CD14-positive monocyte (primary cell): ENCODE results near the gene MFGE8. TPM values are rescaled to one million over a fixed set of nuclear protein-coding genes. Genes with fewer than 3 reads are reported as not detected.

ENCODE experiments used
- DNase-seq, 3 donors: peaks; one replicate each; pipeline ENCODE4 v3.0.0-alpha.2; 2011 to 2022
- H2AFZ ChIP-seq: 2 replicates; pipeline ENCODE4 v1.6.0; 2012; ENCODE audit warnings: mild to moderate bottlenecking, low read depth, low read length, inconsistent platforms; ENCODE audit not compliant: insufficient read depth, poor library complexity, severe bottlenecking
- H3K27ac ChIP-seq, 2 donors: 1 replicate in 1 of 2; 2 replicates in 1 of 2; pipeline ENCODE4 v1.5.1; 2012 to 2013; ENCODE audit warnings: low read length in 2 of 2, control low read depth in 1 of 2, inconsistent platforms in 1 of 2, low read depth in 1 of 2, mild to moderate bottlenecking in 1 of 2
- H3K27me3 ChIP-seq, 2 donors: one replicate each; pipeline versions ENCODE4 v1.6.0 to v1.6.1; 2011 to 2013; ENCODE audit warnings: low read length in 2 of 2; ENCODE audit not compliant: control insufficient read depth in 2 of 2, insufficient read depth in 2 of 2
- H3K36me3 ChIP-seq, 2 donors: replicated peaks in 1 of 2; 1 replicate in 1 of 2; 2 replicates in 1 of 2; pipeline versions ENCODE4 v1.5.1 to v1.6.1; 2012 to 2013; ENCODE audit warnings: low read length in 2 of 2, control low read depth in 1 of 2, inconsistent platforms in 1 of 2, mild to moderate bottlenecking in 1 of 2; ENCODE audit not compliant: insufficient read depth in 2 of 2, control insufficient read depth in 1 of 2
- H3K4me1 ChIP-seq, 2 donors: 1 replicate in 1 of 2; 2 replicates in 1 of 2; pipeline versions ENCODE4 v1.5.1 to v1.6.1; 2012 to 2013; ENCODE audit warnings: low read length in 2 of 2, control low read depth in 1 of 2, inconsistent platforms in 1 of 2, mild to moderate bottlenecking in 1 of 2, moderate library complexity in 1 of 2; ENCODE audit not compliant: insufficient read depth in 2 of 2, control insufficient read depth in 1 of 2
- H3K4me2 ChIP-seq: replicated peaks from 2 replicates; pipeline ENCODE3; 2012; ENCODE audit warnings: low read length, moderate library complexity, mild to moderate bottlenecking; ENCODE audit not compliant: poor library complexity, severe bottlenecking; ENCODE audit errors: extremely low read depth
- H3K4me3 ChIP-seq, 3 experiments: fragments of 200-600 bp in 1 of 3; sonication (generic) in 1 of 3; replicated peaks in 1 of 3; 1 replicate in 2 of 3; 2 replicates in 1 of 3; pipeline ENCODE4 v1.5.1; 2011 to 2013; ENCODE audit warnings: low read length in 3 of 3, mild to moderate bottlenecking in 3 of 3, control low read depth in 2 of 3, low read depth in 2 of 3, inconsistent platforms in 1 of 3, moderate library complexity in 1 of 3
- H3K79me2 ChIP-seq: 2 replicates; pipeline ENCODE4 v1.6.0; 2012; ENCODE audit warnings: mild to moderate bottlenecking, control low read depth, inconsistent platforms, low read length, moderate library complexity; ENCODE audit not compliant: insufficient read depth
- H3K9ac ChIP-seq: 2 replicates; pipeline ENCODE4 v1.6.0; 2017; ENCODE audit warnings: low read length, mild to moderate bottlenecking; ENCODE audit not compliant: insufficient read depth, poor library complexity, severe bottlenecking
- H3K9me3 ChIP-seq, 2 donors: replicated peaks in 1 of 2; 1 replicate in 1 of 2; 2 replicates in 1 of 2; pipeline versions ENCODE4 v1.5.1 to v1.6.1; 2012 to 2013; ENCODE audit warnings: low read length in 2 of 2, control low read depth in 1 of 2; ENCODE audit not compliant: control insufficient read depth in 1 of 2, insufficient read depth in 1 of 2
- H4K20me1 ChIP-seq: 2 replicates; pipeline ENCODE4 v1.6.0; 2012; ENCODE audit warnings: mild to moderate bottlenecking, low read length, control low read depth, moderate library complexity; ENCODE audit not compliant: insufficient read depth
- H3K27ac Mint-ChIP-seq, 7 donors: one replicate each; pipeline ENCODE4 v1.8.0; 2020; ENCODE audit warnings: mild to moderate bottlenecking in 7 of 7, mixed read lengths in 7 of 7, moderate library complexity in 6 of 7, inconsistent platforms in 2 of 7
- H3K27me3 Mint-ChIP-seq, 3 donors: one replicate each; pipeline ENCODE4 v1.8.0; 2021 to 2022; ENCODE audit warnings: low read depth in 3 of 3, mild to moderate bottlenecking in 3 of 3, mixed read lengths in 3 of 3, moderate library complexity in 3 of 3, inconsistent platforms in 1 of 3
- H3K36me3 Mint-ChIP-seq, 2 donors: one replicate each; pipeline ENCODE4 v1.8.0; 2020; ENCODE audit warnings: mixed read lengths in 2 of 2, inconsistent platforms in 1 of 2, mild to moderate bottlenecking in 1 of 2
- H3K4me1 Mint-ChIP-seq: one replicate; pipeline ENCODE4 v1.8.0; 2020; ENCODE audit warnings: mild to moderate bottlenecking, mixed read lengths
- H3K4me3 Mint-ChIP-seq, 2 donors: one replicate each; pipeline ENCODE4 v1.8.0; 2020; ENCODE audit warnings: mild to moderate bottlenecking in 2 of 2, mixed read lengths in 2 of 2, moderate library complexity in 1 of 2
- H3K9me3 Mint-ChIP-seq, 7 donors: one replicate each; pipeline ENCODE4 v1.8.0; 2020 to 2022; ENCODE audit warnings: mixed read lengths in 7 of 7, mild to moderate bottlenecking in 6 of 7, moderate library complexity in 6 of 7, inconsistent platforms in 2 of 7
- CTCF ChIP-seq: fragments of 200-600 bp; IDR thresholded peaks from one replicate; pipeline ENCODE4 v1.8.0; 2022; ENCODE audit warnings: antibody characterized with exemption, mild to moderate bottlenecking
- WGBS: methylation state at CpG from one replicate; pipeline ENCODE4 v1.1.5; 2013; ENCODE audit warnings: missing lambda C conversion rate; ENCODE audit not compliant: insufficient coverage; 5-methylcytosine and 5-hydroxymethylcytosine counted together
- intact Hi-C, 2 donors: fragments of 100-400 bp; cut with micrococcal nuclease; formaldehyde crosslinking; loops; one replicate each; pipeline versions ENCODE4 v1.15.0 to v1.15.1; 2023
- polyA plus RNA-seq, 3 donors: library from polyadenylated mRNA; depleted of rRNA in 1 of 3; unstranded in 2 of 3; stranded (reverse) in 1 of 3; fragments of 300-500 nt in 2 of 3; fragments of >200 nt in 1 of 3; fragmentation: Illumina TruSeq in 2 of 3; gene quantifications; 1 replicate in 2 of 3; 2 replicates in 1 of 3; pipeline ENCODE4 v1.2.3, GENCODE V29; 2012 to 2021

MFGE8 gene
- polyA plus RNA-seq, 3 donors, result 2.7 TPM; not detected in 2

DNA sequence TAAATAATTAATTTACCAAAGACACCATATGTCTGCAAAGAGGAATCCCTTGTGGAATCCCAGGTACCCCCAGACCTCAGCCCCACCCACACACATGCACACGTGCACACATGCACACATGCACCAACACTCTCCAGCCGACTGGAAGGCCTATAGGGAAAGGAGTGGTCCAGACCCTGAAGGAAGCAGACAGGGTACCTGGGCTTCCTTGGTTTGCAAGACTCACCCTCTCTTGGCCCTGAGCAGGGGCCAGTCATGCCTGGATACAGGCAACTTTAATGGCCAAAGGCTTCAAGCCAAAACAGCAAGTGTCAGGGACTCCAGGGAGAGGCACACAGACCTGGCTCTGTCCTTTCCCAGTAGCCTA is 8.9 kb downstream of the MFGE8 start:
- Histone ChIP-seq H3K4me1 (no peaks in the 10 kb centered on the region), H3K4me2 (no peak overlapping the region), H3K36me3 (no peaks in the 10 kb centered on the region), H3K9ac (no peak overlapping the region), H3K4me3 (no peak overlapping the region), H2AFZ (peak overlapping the region; percentile 35), H3K9me3 (no peaks in the 10 kb centered on the region), H4K20me1 (no peaks in the 10 kb centered on the region), H3K27ac (no peak overlapping the region), H3K79me2 (no peaks in the 10 kb centered on the region), H3K27me3 (no peaks in the 10 kb centered on the region)
- peaks cover 2% of the 10 kb centered on the region for H3K4me1 Mint-ChIP-seq
- H3K36me3 Mint-ChIP-seq, result no peaks in the 10 kb centered on the region
- H3K27ac Mint-ChIP-seq, result no peak overlapping the region
- no peak overlapping the region for H3K4me3 Mint-ChIP-seq
- intact Hi-C loops, result loop anchor here (2.0 to 10.0 kb wide), 3 partner anchors 111 to 273 kb away; no protein-coding TSS in a partner anchor
- no peaks in the 10 kb centered on the region for H3K9me3 Mint-ChIP-seq
- peaks cover 0 to 2% (median 0%) of the 10 kb centered on the region in 3 donors for H3K27me3 Mint-ChIP-seq
- no peak for DNase-seq
- TF ChIP-seq CTCF, result no peak
- WGBS, result 100% methylated on average over 1 of the region's 2 CpGs

DNA sequence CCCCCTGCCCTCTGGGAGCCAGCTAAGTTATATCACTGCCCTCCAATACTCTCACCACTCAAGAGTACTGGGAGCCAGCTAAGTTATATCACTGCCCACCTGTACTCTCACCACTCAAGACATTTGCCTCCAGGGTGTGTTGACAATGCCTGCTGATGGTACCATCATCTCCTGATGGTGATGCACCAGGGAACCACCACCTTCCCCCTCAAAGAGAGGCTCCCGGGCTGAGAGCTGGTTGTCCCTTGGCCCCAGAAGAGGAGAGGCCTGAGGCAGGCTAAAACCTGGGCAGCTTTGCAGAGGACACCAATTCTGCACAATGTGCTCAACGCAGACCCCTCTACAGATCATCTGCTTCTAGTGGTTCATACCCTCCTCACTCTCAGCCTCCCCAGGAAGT is 10.3 kb downstream of the MFGE8 start:
- no peak overlapping the region for H3K4me3 Mint-ChIP-seq
- H3K4me2 ChIP-seq, result no peak overlapping the region
- DNase-seq, result no peak
- H3K36me3 ChIP-seq, result no peaks in the 10 kb centered on the region
- no peak overlapping the region for H3K4me3 ChIP-seq
- H3K27ac Mint-ChIP-seq, result no peak overlapping the region
- H3K4me1 ChIP-seq, result no peaks in the 10 kb centered on the region
- no peak overlapping the region for H3K9ac ChIP-seq
- intact Hi-C loops, result loop anchor here (10.0 kb wide), 2 partner anchors 112 to 272 kb away; no protein-coding TSS in a partner anchor
- TF ChIP-seq CTCF, result no peak
- no peaks in the 10 kb centered on the region for H3K27me3 ChIP-seq
- H3K27me3 Mint-ChIP-seq, result peaks cover 0 to 2% (median 1%) of the 10 kb centered on the region in 3 donors
- 86% methylated on average over 1 of the region's 2 CpGs for WGBS
- no peaks in the 10 kb centered on the region for H3K9me3 ChIP-seq
- no peaks in the 10 kb centered on the region for H3K9me3 Mint-ChIP-seq
- no peaks in the 10 kb centered on the region for H3K79me2 ChIP-seq
- no peak overlapping the region for H3K27ac ChIP-seq
- H3K36me3 Mint-ChIP-seq, result no peaks in the 10 kb centered on the region
- H4K20me1 ChIP-seq, result no peaks in the 10 kb centered on the region
- peaks cover 2% of the 10 kb centered on the region for H3K4me1 Mint-ChIP-seq
- H2AFZ ChIP-seq, result no peak overlapping the region
